Measurements from ENCODE around the gene PRR29.

Gene PRR29

GRCh38 chr17:63969278-63969677 is 28.9 kb upstream of the PRR29 start:
- H4K20me1 ChIP-seq (ENCODE audit: insufficient read depth, low read length) = no peaks in the 10 kb centered on the region
- no peak overlapping the region for H3K4me2 ChIP-seq (ENCODE audit: low read length)
- H2AFZ ChIP-seq (ENCODE audit: low read depth, low read length) = no peak overlapping the region
- TF ChIP-seq CTCF (IDR thresholded peaks at IDR 0.05; ENCODE audit: low read depth, low read length) (no peak), EZH2phosphoT487 (IDR thresholded peaks at IDR 0.05; ENCODE audit: low read depth) (no peak)
- H3K9ac ChIP-seq (ENCODE audit: low read length) = no peak overlapping the region
- H3K4me3 ChIP-seq (ENCODE audit: low read length) = no peak overlapping the region
- no peaks in the 10 kb centered on the region for H3K36me3 ChIP-seq (replicated peaks; ENCODE audit: low read depth, low read length)
- H3K79me2 ChIP-seq (ENCODE audit: low read length) = no peaks in the 10 kb centered on the region
- H3K9me3 ChIP-seq (ENCODE audit: insufficient read depth, low read length) = no peaks in the 10 kb centered on the region
- peaks cover 11% of the 10 kb centered on the region for H3K4me1 ChIP-seq (ENCODE audit: low read length)
- no peaks in the 10 kb centered on the region for H3K27me3 ChIP-seq (ENCODE audit: low read depth, low read length)
- H3K27ac ChIP-seq (ENCODE audit: low read length) = no peak overlapping the region

- no peaks in the 10 kb centered on the region for H3K4me1 ChIP-seq (ENCODE audit: low read length)
- peaks cover 27% of the 10 kb centered on the region for H3K27me3 ChIP-seq (ENCODE audit: low read depth, low read length)
- H2AFZ ChIP-seq (ENCODE audit: low read depth, low read length) = no peak within 1 kb of the TSS
- no peak within 1 kb of the TSS for H3K27ac ChIP-seq (ENCODE audit: low read length)
- H4K20me1 ChIP-seq (ENCODE audit: insufficient read depth, low read length) = no peaks in the 10 kb centered on the region
- H3K9me3 ChIP-seq (ENCODE audit: insufficient read depth, low read length) = no peaks in the 10 kb centered on the region
- H3K4me3 ChIP-seq (ENCODE audit: low read length) = no peak within 1 kb of the TSS
- no peak within 1 kb of the TSS for H3K4me2 ChIP-seq (ENCODE audit: low read length)
- no peak for TF ChIP-seq CTCF (IDR thresholded peaks at IDR 0.05; ENCODE audit: low read depth, low read length)
- no peak for TF ChIP-seq EZH2phosphoT487 (IDR thresholded peaks at IDR 0.05; ENCODE audit: low read depth)
- H3K9ac ChIP-seq (ENCODE audit: low read length) = no peak within 1 kb of the TSS
- no peaks in the 10 kb centered on the region for H3K79me2 ChIP-seq (ENCODE audit: low read length)
- H3K36me3 ChIP-seq (replicated peaks; ENCODE audit: low read depth, low read length) = no peaks in the 10 kb centered on the region
Observed at GRCh38 chr17:63972796-63973195, 25.4 kb upstream of the PRR29 start, which contains the start of gene SCN4A. Gene SCN4A, minus strand, starts transcription at chr17:63972918. Its CDS starts 77 bp downstream, at chr17:63972841.

- TF ChIP-seq CTCF (IDR thresholded peaks at IDR 0.05; ENCODE audit: low read depth, low read length) (no peak), EZH2phosphoT487 (IDR thresholded peaks at IDR 0.05; ENCODE audit: low read depth) (no peak)
- Histone ChIP-seq H3K9ac (ENCODE audit: low read length) (no peak overlapping the region), H3K4me3 (ENCODE audit: low read length) (no peak overlapping the region), H2AFZ (ENCODE audit: low read depth, low read length) (no peak overlapping the region), H3K4me1 (ENCODE audit: low read length) (no peaks in the 10 kb centered on the region), H3K27me3 (ENCODE audit: low read depth, low read length) (peaks cover 27% of the 10 kb centered on the region), H3K27ac (ENCODE audit: low read length) (no peak overlapping the region), H3K4me2 (ENCODE audit: low read length) (no peak overlapping the region), H3K79me2 (ENCODE audit: low read length) (no peaks in the 10 kb centered on the region), H4K20me1 (ENCODE audit: insufficient read depth, low read length) (no peaks in the 10 kb centered on the region), H3K36me3 (replicated peaks; ENCODE audit: low read depth, low read length) (no peaks in the 10 kb centered on the region), H3K9me3 (ENCODE audit: insufficient read depth, low read length) (no peaks in the 10 kb centered on the region)
Observed at GRCh38 chr17:63973247-63973646, 24.9 kb upstream of the PRR29 start.

GRCh38 chr17:63973930-63974593 is 24.1 kb upstream of the PRR29 start:
- Histone ChIP-seq H3K4me3 (ENCODE audit: low read length) (no peak overlapping the region), H3K9ac (ENCODE audit: low read length) (no peak overlapping the region), H4K20me1 (ENCODE audit: insufficient read depth, low read length) (no peaks in the 10 kb centered on the region), H3K36me3 (replicated peaks; ENCODE audit: low read depth, low read length) (no peaks in the 10 kb centered on the region), H3K27ac (ENCODE audit: low read length) (no peak overlapping the region), H3K4me2 (ENCODE audit: low read length) (no peak overlapping the region), H2AFZ (ENCODE audit: low read depth, low read length) (no peak overlapping the region), H3K9me3 (ENCODE audit: insufficient read depth, low read length) (no peaks in the 10 kb centered on the region), H3K79me2 (ENCODE audit: low read length) (no peaks in the 10 kb centered on the region), H3K4me1 (ENCODE audit: low read length) (no peaks in the 10 kb centered on the region), H3K27me3 (ENCODE audit: low read depth, low read length) (peaks cover 35% of the 10 kb centered on the region)
- TF ChIP-seq EZH2phosphoT487 (IDR thresholded peaks at IDR 0.05; ENCODE audit: low read depth) (no peak), CTCF (IDR thresholded peaks at IDR 0.05; ENCODE audit: low read depth, low read length) (no peak)
